ENCODE data around the gene DIRAS1.

GRCh38 chr19:2716275-2716650 lies 4.9 kb downstream of the DIRAS1 start:
- no peak for TF ChIP-seq EZH2phosphoT487 (IDR thresholded peaks at IDR 0.05; ENCODE audit: insufficient read depth, low read depth)
- TF ChIP-seq EZH2 (IDR thresholded peaks at IDR 0.05; ENCODE audit: insufficient read depth, poor library complexity, severe bottlenecking), result no peak
